ENCODE measurements around the gene PLXNB3.

Gene PLXNB3

DNA sequence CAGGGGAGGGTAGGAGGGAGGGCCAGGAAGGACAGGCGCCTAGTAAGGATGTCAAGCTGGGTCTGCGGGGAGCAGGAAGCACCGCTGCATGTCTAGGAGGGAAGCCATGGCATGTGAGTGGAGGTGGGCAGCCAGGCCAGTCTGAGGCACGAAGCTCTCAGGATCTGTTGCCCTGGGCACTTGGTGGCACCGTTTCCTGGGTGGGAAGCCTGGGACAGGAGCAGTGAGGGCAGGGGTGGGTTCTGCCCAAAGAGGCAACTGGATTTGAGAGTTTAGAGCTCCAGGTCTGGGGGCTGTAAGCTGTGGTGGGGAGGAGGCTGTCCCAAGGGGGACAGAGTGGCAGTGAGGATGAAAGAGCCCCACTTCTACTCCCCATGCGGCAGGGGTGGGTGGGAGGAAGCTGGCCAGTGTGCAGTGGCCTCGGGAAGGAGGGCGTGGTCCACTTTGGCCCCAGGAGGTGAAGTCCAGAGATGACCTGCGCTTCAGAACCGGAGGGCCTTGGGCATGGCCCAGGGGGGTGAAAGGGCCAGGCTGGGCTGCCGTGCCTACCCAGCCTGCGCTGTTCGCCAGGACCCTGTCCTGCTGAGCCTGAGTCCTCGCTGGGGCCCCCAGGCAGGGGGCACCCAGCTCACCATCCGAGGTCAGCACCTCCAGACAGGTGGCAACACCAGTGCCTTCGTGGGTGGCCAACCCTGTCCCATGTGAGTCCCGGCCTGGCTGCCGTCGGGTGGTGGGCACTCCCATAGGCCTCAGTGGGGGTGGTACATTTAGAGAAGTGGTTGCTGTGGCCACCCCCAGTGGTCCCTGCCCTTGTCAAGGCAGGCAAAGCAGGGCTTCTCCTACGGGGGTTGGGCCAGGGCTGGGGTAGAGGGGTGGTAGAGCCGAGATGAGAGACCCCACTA lies 8.5 kb downstream of the PLXNB3 start:
- no peak overlapping the region for H3K9ac ChIP-seq (ENCODE audit: insufficient read length, low read depth)
- no peak overlapping the region for H3K4me3 ChIP-seq (ENCODE audit: insufficient read length, low read depth)
- H3K9me3 ChIP-seq (ENCODE audit: insufficient read depth, low read length), result no peaks in the 10 kb centered on the region
- H3K27me3 ChIP-seq (ENCODE audit: insufficient read depth, insufficient read length), result no peaks in the 10 kb centered on the region
- no peaks in the 10 kb centered on the region for H3K4me1 ChIP-seq (ENCODE audit: insufficient read depth, insufficient read length)
- no peaks in the 10 kb centered on the region for H3K36me3 ChIP-seq (ENCODE audit: insufficient read depth, insufficient read length, low read length)
- DNase-seq (ENCODE audit: low read depth, low spot score), result no peak
- TF ChIP-seq ZNF274 (IDR thresholded peaks at IDR 0.05; ENCODE audit: low read depth, low read length) (no peak), YY1 (IDR thresholded peaks at IDR 0.05; ENCODE audit: insufficient read depth, insufficient read length) (no peak), SUZ12 (IDR thresholded peaks at IDR 0.05; ENCODE audit: extremely low read depth, insufficient read depth, insufficient read length) (no peak)

DNA sequence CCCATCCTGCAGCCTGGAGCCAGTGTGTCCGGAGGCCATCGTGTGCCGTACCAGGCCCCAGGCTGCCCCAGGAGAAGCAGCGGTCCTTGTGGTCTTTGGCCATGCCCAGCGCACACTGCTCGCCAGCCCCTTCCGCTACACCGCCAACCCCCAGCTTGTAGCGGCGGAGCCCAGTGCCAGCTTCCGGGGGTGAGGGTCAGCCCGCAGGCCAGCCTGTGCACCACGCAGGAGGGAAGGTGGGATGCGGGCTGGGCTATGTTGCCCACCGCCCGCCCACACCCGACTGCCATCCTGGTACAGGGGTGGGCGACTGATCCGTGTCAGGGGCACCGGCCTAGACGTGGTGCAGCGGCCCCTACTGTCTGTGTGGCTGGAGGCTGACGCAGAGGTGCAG lies 9.2 kb downstream of the PLXNB3 start:
- Histone ChIP-seq H3K36me3 (ENCODE audit: insufficient read depth, insufficient read length, low read length) (no peaks in the 10 kb centered on the region), H3K9me3 (ENCODE audit: insufficient read depth, low read length) (no peaks in the 10 kb centered on the region), H3K9ac (ENCODE audit: insufficient read length, low read depth) (no peak overlapping the region), H3K4me1 (ENCODE audit: insufficient read depth, insufficient read length) (no peaks in the 10 kb centered on the region), H3K4me3 (ENCODE audit: insufficient read length, low read depth) (no peak overlapping the region), H3K27me3 (ENCODE audit: insufficient read depth, insufficient read length) (no peaks in the 10 kb centered on the region)
- no peak for TF ChIP-seq YY1 (IDR thresholded peaks at IDR 0.05; ENCODE audit: insufficient read depth, insufficient read length)
- DNase-seq (ENCODE audit: low read depth, low spot score), result no peak

DNA sequence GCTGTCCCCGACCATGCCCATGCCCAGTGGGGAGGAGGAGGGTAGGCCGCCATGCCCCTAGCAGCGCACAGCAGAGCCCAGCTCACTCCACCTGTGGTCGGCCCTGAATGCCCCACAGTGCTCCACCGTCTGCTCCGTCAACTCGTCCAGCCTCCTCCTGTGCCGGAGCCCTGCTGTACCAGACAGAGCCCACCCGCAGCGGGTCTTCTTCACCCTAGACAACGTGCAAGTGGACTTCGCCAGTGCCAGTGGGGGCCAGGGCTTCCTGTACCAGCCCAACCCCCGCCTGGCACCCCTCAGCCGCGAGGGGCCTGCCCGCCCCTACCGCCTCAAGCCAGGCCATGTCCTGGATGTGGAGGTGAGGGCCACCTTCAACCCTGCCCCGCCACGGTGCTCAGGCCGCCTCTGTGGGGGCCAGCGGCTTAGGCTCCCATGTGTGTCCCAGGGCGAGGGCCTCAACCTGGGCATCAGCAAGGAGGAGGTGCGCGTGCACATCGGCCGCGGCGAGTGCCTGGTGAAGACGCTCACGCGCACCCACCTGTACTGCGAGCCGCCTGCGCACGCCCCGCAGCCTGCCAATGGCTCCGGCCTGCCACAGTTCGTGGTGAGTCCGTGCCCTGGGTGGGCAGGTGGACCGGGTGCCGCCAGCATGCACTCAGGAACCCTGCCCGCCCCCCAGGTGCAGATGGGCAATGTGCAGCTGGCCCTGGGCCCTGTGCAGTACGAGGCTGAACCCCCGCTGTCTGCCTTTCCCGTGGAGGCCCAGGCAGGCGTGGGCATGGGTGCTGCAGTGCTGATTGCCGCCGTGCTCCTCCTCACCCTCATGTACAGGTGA lies 9.9 kb downstream of the PLXNB3 start:
- Histone ChIP-seq H3K36me3 (ENCODE audit: insufficient read depth, insufficient read length, low read length) (no peaks in the 10 kb centered on the region), H3K9me3 (ENCODE audit: insufficient read depth, low read length) (no peaks in the 10 kb centered on the region), H3K4me3 (ENCODE audit: insufficient read length, low read depth) (no peak overlapping the region), H3K4me1 (ENCODE audit: insufficient read depth, insufficient read length) (no peaks in the 10 kb centered on the region), H3K27me3 (ENCODE audit: insufficient read depth, insufficient read length) (no peaks in the 10 kb centered on the region), H3K9ac (ENCODE audit: insufficient read length, low read depth) (no peak overlapping the region)
- TF ChIP-seq SUZ12 (IDR thresholded peaks at IDR 0.05; ENCODE audit: extremely low read depth, insufficient read depth, insufficient read length) (no peak), ZNF274 (IDR thresholded peaks at IDR 0.05; ENCODE audit: low read depth, low read length) (no peak), YY1 (IDR thresholded peaks at IDR 0.05; ENCODE audit: insufficient read depth, insufficient read length) (no peak)
- DNase-seq (ENCODE audit: low read depth, low spot score), result no peak

DNA sequence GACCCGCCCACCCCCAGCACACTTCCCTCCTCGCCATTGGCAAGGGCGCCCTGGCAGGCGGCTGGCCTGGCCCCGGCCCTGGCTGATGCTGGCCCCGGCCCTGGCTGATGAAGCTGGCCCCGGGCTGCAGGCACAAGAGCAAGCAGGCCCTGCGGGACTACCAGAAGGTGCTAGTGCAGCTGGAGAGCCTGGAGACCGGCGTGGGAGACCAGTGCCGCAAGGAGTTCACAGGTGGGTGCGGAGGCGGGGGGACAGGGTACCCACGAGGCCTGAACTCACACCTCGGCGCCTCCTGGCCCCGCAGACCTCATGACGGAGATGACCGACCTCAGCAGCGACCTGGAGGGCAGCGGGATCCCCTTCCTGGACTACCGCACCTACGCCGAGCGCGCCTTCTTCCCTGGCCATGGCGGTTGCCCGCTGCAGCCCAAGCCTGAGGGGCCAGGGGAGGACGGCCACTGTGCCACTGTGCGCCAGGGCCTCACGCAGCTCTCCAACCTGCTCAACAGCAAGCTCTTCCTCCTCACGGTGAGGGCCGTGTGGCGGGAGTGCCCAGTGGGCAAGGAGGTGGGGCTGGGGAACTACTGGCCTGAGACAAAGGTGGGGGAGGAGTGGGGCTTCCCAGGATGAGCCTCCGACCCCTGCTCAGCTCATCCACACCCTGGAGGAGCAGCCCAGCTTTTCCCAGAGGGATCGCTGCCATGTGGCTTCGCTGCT lies 10.7 kb downstream of the PLXNB3 start:
- H3K4me1 ChIP-seq (ENCODE audit: insufficient read depth, insufficient read length), result peaks cover under 1% of the 10 kb centered on the region
- no peaks in the 10 kb centered on the region for H3K27me3 ChIP-seq (ENCODE audit: insufficient read depth, insufficient read length)
- no peaks in the 10 kb centered on the region for H3K9me3 ChIP-seq (ENCODE audit: insufficient read depth, low read length)
- no peak for TF ChIP-seq YY1 (IDR thresholded peaks at IDR 0.05; ENCODE audit: insufficient read depth, insufficient read length)
- no peak for TF ChIP-seq ZNF274 (IDR thresholded peaks at IDR 0.05; ENCODE audit: low read depth, low read length)
- TF ChIP-seq SUZ12 (IDR thresholded peaks at IDR 0.05; ENCODE audit: extremely low read depth, insufficient read depth, insufficient read length), result no peak
- no peaks in the 10 kb centered on the region for H3K36me3 ChIP-seq (ENCODE audit: insufficient read depth, insufficient read length, low read length)
- DNase-seq (ENCODE audit: low read depth, low spot score), result no peak
- no peak overlapping the region for H3K9ac ChIP-seq (ENCODE audit: insufficient read length, low read depth)
- no peak overlapping the region for H3K4me3 ChIP-seq (ENCODE audit: insufficient read length, low read depth)

DNA sequence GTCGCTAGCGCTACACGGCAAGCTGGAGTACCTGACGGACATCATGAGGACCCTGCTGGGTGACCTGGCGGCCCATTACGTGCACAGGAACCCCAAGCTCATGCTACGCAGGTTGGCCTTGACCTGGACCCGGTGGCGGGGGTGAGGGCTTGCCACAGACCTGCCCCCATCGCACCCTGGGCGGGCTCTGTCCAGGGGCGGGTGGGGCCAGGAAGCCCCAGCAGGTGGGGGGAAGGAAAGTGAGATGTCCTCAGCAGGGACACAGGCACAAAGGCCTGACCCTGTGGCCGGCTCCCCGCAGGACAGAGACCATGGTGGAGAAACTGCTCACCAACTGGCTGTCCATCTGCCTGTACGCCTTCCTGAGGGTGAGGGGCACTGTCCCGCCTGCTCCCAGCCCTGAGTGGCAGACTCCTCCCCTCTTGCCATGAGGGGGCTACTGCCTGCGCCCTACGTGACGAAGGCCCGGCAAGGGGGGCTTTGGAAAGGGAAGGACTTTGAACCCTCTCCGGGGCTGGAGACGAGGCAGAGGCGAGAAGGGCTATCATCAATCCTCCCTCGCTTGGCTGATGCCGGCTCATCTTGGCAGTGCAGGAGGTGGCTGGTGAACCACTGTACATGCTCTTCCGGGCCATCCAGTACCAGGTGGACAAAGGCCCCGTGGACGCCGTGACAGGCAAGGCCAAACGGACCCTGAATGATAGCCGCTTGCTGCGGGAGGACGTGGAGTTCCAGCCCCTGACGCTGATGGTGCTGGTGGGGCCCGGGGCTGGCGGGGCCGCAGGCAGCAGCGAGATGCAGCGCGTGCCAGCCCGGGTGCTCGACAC lies 11.5 kb downstream of the PLXNB3 start:
- TF ChIP-seq ZNF274 (IDR thresholded peaks at IDR 0.05; ENCODE audit: low read depth, low read length) (no peak), YY1 (IDR thresholded peaks at IDR 0.05; ENCODE audit: insufficient read depth, insufficient read length) (no peak), SUZ12 (IDR thresholded peaks at IDR 0.05; ENCODE audit: extremely low read depth, insufficient read depth, insufficient read length) (no peak)
- Histone ChIP-seq H3K4me1 (ENCODE audit: insufficient read depth, insufficient read length) (peaks cover 3% of the 10 kb centered on the region), H3K4me3 (ENCODE audit: insufficient read length, low read depth) (no peak overlapping the region), H3K27me3 (ENCODE audit: insufficient read depth, insufficient read length) (no peaks in the 10 kb centered on the region), H3K9me3 (ENCODE audit: insufficient read depth, low read length) (no peaks in the 10 kb centered on the region), H3K9ac (ENCODE audit: insufficient read length, low read depth) (no peak overlapping the region), H3K36me3 (ENCODE audit: insufficient read depth, insufficient read length, low read length) (no peaks in the 10 kb centered on the region)
- no peak for DNase-seq (ENCODE audit: low read depth, low spot score)

DNA sequence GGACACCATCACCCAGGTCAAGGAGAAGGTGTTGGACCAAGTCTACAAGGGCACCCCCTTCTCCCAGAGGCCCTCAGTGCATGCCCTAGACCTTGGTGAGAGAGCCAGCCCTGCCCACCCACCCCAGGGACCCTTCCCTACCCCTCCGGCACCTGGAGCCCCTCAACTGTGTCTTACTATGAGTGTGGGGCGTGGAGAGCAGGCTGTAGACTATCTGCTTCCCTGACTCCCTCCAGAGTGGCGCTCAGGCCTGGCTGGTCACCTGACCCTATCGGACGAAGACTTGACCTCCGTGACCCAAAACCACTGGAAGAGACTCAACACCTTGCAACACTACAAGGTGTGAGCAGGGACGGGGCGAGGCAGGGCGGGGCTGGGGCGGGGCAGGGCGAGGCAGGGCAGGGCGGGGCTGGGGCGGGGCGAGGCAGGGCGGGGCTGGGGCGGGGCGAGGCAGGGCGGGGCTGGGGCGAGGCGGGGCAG lies 12.1 kb downstream of the PLXNB3 start:
- Histone ChIP-seq H3K9ac (ENCODE audit: insufficient read length, low read depth) (no peak overlapping the region), H3K36me3 (ENCODE audit: insufficient read depth, insufficient read length, low read length) (no peaks in the 10 kb centered on the region), H3K27me3 (ENCODE audit: insufficient read depth, insufficient read length) (no peaks in the 10 kb centered on the region), H3K4me1 (ENCODE audit: insufficient read depth, insufficient read length) (peaks cover 3% of the 10 kb centered on the region), H3K9me3 (ENCODE audit: insufficient read depth, low read length) (no peaks in the 10 kb centered on the region), H3K4me3 (ENCODE audit: insufficient read length, low read depth) (no peak overlapping the region)
- DNase-seq (ENCODE audit: low read depth, low spot score), result no peak
- TF ChIP-seq SUZ12 (IDR thresholded peaks at IDR 0.05; ENCODE audit: extremely low read depth, insufficient read depth, insufficient read length), result no peak
- TF ChIP-seq YY1 (IDR thresholded peaks at IDR 0.05; ENCODE audit: insufficient read depth, insufficient read length), result no peak
- no peak for TF ChIP-seq ZNF274 (IDR thresholded peaks at IDR 0.05; ENCODE audit: low read depth, low read length)
